ENCODE data around the gene KAZN. TPM values are rescaled to one million over a fixed set of nuclear protein-coding genes. Genes with fewer than 3 reads are reported as not detected.

The KAZN gene
- total and polyA plus RNA-seq, 2 donors (not counting 1 experiment from before 2014, with no cell fraction given), result 3.4 to 5.0 TPM

DNA sequence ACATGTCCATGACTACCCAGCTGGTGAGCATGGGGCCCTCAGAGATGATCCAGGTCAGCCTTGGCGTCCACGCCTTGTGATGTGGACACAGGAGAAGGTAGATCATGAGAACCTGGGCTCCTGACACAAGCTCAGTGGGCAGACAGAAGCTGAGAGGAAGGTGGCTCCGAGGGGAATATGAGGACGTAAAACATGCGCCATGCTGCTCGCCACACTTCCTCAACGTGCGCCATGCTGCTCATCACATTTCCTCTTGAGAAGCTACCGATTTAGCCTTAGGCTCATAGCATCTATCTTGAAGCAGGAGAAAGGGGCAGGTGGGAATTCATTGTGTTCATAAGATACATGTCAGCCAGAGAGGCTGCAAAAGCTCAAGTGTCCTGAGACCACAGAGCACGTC lies 176.9 kb downstream of the KAZN start:
- H3K4me3 ChIP-seq (replicated peaks in 1 of 4; ENCODE audit: control extremely low read depth in 1 of 4, insufficient read depth in 1 of 4, low read depth in 3 of 4, low read length in 4 of 4), result no peak overlapping the region
- no peaks in the 10 kb centered on the region for H4K20me1 ChIP-seq (ENCODE audit: control insufficient read depth, extremely low read depth, insufficient read depth, low read length)
- H3K27ac ChIP-seq (ENCODE audit: insufficient read depth, low read length), result no peak overlapping the region
- no peak overlapping the region for H2AFZ ChIP-seq (ENCODE audit: low read length)
- H3K4me1 ChIP-seq (ENCODE audit: control insufficient read depth, extremely low read depth, insufficient read depth, low read length), result no peaks in the 10 kb centered on the region
- TF ChIP-seq, protein P1, sequence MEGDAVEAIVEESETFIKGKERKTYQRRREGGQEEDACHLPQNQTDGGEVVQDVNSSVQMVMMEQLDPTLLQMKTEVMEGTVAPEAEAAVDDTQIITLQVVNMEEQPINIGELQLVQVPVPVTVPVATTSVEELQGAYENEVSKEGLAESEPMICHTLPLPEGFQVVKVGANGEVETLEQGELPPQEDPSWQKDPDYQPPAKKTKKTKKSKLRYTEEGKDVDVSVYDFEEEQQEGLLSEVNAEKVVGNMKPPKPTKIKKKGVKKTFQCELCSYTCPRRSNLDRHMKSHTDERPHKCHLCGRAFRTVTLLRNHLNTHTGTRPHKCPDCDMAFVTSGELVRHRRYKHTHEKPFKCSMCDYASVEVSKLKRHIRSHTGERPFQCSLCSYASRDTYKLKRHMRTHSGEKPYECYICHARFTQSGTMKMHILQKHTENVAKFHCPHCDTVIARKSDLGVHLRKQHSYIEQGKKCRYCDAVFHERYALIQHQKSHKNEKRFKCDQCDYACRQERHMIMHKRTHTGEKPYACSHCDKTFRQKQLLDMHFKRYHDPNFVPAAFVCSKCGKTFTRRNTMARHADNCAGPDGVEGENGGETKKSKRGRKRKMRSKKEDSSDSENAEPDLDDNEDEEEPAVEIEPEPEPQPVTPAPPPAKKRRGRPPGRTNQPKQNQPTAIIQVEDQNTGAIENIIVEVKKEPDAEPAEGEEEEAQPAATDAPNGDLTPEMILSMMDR (conservative IDR thresholded peaks at IDR 0.05 in 1 of 2, IDR thresholded peaks at IDR 0.05 in 1 of 2; ENCODE audit: low read depth in 1 of 2, low read length in 2 of 2), result no peak
- no peak for TF ChIP-seq EZH2 (IDR thresholded peaks at IDR 0.05; ENCODE audit: low read length, missing control alignments)
- H3K36me3 ChIP-seq (ENCODE audit: control insufficient read depth, insufficient read depth, low read length), result no peaks in the 10 kb centered on the region
- H3K9me3 ChIP-seq (ENCODE audit: control insufficient read depth, insufficient read depth, low read depth, low read length), result no peaks in the 10 kb centered on the region
- no peaks in the 10 kb centered on the region for H3K27me3 ChIP-seq (ENCODE audit: control insufficient read depth, insufficient read depth, low read length)
- DNase-seq (ENCODE audit: low read depth in 2 of 2), result no peak
- H3K9ac ChIP-seq (ENCODE audit: insufficient read depth, low read length), result no peak overlapping the region
- H3K4me2 ChIP-seq (ENCODE audit: extremely low read depth, insufficient read depth, low read length), result no peak overlapping the region
- no peaks in the 10 kb centered on the region for H3K79me2 ChIP-seq (ENCODE audit: control insufficient read depth, insufficient read depth, low read length)

DNA sequence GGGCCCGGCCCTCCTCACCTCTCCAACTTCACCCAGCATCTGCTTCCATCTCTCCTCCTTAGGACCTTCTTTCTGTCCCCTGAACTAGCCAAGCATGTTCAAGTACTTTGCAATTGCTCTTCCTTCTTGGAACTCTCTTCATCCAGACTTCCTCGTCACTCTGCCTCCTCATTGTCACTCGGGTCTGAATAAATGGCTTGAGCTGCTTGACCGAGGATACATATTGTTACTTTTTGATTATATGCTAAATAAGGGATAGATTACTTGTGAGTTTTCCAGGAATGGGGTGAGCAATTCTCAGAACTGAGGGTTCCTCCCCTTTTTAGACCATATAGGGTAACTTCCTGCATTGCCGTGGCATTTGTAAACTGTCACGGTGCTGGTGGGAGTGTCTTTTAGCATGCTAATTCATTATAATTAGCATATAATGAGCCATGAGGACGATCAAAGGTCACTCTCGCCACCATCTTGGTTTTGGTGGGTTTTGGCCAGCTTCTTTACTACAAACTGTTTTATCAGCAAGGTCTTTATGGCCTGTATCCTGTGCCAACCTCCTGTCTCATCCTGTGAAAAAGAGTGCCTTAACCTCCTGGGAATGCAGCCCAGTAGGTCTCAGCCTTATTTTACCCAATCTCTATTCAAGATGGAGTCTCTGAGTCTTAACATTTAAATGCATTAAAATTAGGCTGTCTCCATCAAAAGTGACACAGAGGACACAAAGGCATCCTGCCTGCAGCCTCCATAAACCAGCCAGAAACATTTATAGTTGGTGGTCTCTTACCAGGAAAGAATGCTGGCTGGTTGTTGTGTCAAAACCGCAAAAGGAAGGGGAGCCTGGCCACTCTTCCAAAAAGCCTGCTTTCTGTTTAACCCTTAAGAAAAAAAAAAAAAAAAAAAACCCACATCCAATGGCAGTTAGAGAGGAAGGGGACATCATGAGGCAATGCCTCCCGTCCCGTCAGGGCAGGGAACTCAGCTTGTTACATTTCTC lies 179.3 kb downstream of the KAZN start:
- H3K4me2 ChIP-seq (ENCODE audit: extremely low read depth, insufficient read depth, low read length), result no peak overlapping the region
- no peaks in the 10 kb centered on the region for H3K79me2 ChIP-seq (ENCODE audit: control insufficient read depth, insufficient read depth, low read length)
- no peaks in the 10 kb centered on the region for H3K4me1 ChIP-seq (ENCODE audit: control insufficient read depth, extremely low read depth, insufficient read depth, low read length)
- H3K36me3 ChIP-seq (ENCODE audit: control insufficient read depth, insufficient read depth, low read length), result no peaks in the 10 kb centered on the region
- H3K27me3 ChIP-seq (ENCODE audit: control insufficient read depth, insufficient read depth, low read length), result no peaks in the 10 kb centered on the region
- no peaks in the 10 kb centered on the region for H3K9me3 ChIP-seq (ENCODE audit: control insufficient read depth, insufficient read depth, low read depth, low read length)
- no peak overlapping the region for H3K9ac ChIP-seq (ENCODE audit: insufficient read depth, low read length)
- no peak overlapping the region for H3K4me3 ChIP-seq (replicated peaks in 1 of 4; ENCODE audit: control extremely low read depth in 1 of 4, insufficient read depth in 1 of 4, low read depth in 3 of 4, low read length in 4 of 4)
- no peak overlapping the region for H2AFZ ChIP-seq (ENCODE audit: low read length)
- no peaks in the 10 kb centered on the region for H4K20me1 ChIP-seq (ENCODE audit: control insufficient read depth, extremely low read depth, insufficient read depth, low read length)
- TF ChIP-seq EZH2 (IDR thresholded peaks at IDR 0.05; ENCODE audit: low read length, missing control alignments), result no peak
- TF ChIP-seq, protein P1 (conservative IDR thresholded peaks at IDR 0.05 in 1 of 2, IDR thresholded peaks at IDR 0.05 in 1 of 2; ENCODE audit: low read depth in 1 of 2, low read length in 2 of 2), result no peak
- no peak overlapping the region for H3K27ac ChIP-seq (ENCODE audit: insufficient read depth, low read length)
- peak in 1 of 2 donors; percentile 14 for DNase-seq (ENCODE audit: low read depth in 2 of 2)

DNA sequence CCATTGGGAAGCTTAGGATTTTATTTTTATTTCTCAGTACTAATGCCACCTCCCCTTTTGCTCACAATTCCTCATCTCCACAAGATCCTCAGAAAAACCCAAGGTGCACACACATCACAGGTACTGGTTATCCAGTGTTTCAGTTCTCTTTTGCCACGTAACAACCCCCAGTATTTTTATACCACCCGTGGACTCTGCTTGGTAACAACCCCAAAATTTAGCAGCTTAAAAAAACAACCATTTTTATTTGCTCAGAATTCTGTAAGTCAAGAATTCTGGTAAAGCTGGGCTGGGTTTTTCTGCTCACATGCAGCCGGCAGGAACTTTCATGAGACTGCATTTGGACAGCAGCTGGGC lies 180.0 kb downstream of the KAZN start:
- no peaks in the 10 kb centered on the region for H3K4me1 ChIP-seq (ENCODE audit: control insufficient read depth, extremely low read depth, insufficient read depth, low read length)
- H3K9me3 ChIP-seq (ENCODE audit: control insufficient read depth, insufficient read depth, low read depth, low read length), result no peaks in the 10 kb centered on the region
- H3K27ac ChIP-seq (ENCODE audit: insufficient read depth, low read length), result no peak overlapping the region
- DNase-seq (ENCODE audit: low read depth in 2 of 2), result no peak
- H3K4me3 ChIP-seq (replicated peaks in 1 of 4; ENCODE audit: control extremely low read depth in 1 of 4, insufficient read depth in 1 of 4, low read depth in 3 of 4, low read length in 4 of 4), result no peak overlapping the region
- no peaks in the 10 kb centered on the region for H3K27me3 ChIP-seq (ENCODE audit: control insufficient read depth, insufficient read depth, low read length)
- H3K36me3 ChIP-seq (ENCODE audit: control insufficient read depth, insufficient read depth, low read length), result no peaks in the 10 kb centered on the region
- H2AFZ ChIP-seq (ENCODE audit: low read length), result no peak overlapping the region
- no peaks in the 10 kb centered on the region for H4K20me1 ChIP-seq (ENCODE audit: control insufficient read depth, extremely low read depth, insufficient read depth, low read length)
- TF ChIP-seq, protein P1 (conservative IDR thresholded peaks at IDR 0.05 in 1 of 2, IDR thresholded peaks at IDR 0.05 in 1 of 2; ENCODE audit: low read depth in 1 of 2, low read length in 2 of 2), result no peak
- no peak for TF ChIP-seq EZH2 (IDR thresholded peaks at IDR 0.05; ENCODE audit: low read length, missing control alignments)
- H3K4me2 ChIP-seq (ENCODE audit: extremely low read depth, insufficient read depth, low read length), result no peak overlapping the region
- no peak overlapping the region for H3K9ac ChIP-seq (ENCODE audit: insufficient read depth, low read length)
- no peaks in the 10 kb centered on the region for H3K79me2 ChIP-seq (ENCODE audit: control insufficient read depth, insufficient read depth, low read length)

Measured in fibroblast of lung (primary cell).